CD4-positive, alpha-beta T cell (primary cell): ENCODE results near the gene AGAP1. TPM values are rescaled to one million over a fixed set of nuclear protein-coding genes. Genes with fewer than 3 reads are reported as not detected.

Experiments used
- ATAC-seq: fragments of 200-7000 bp; cut with Tn5 transposase; one replicate; pipeline ENCODE4 v1.10.0; 2022; ENCODE audit warnings: mild to moderate bottlenecking; ENCODE audit not compliant: poor library complexity
- CTCF ChIA-PET: fragments of 350-600 bp; sonication (Branson Sonifier 250); formaldehyde crosslinking; loops from one replicate; lab custom pipeline; 2021; ENCODE audit warnings: antibody characterized with exemption, inconsistent platforms; lab: Charles Lee
- POLR2A ChIA-PET: fragments of 350-600 bp; sonication (Branson Sonifier 250); formaldehyde crosslinking; loops from one replicate; lab custom pipeline; 2021; ENCODE audit warnings: antibody characterized with exemption, inconsistent platforms; lab: Charles Lee
- DNase-seq, 14 experiments: peaks; one replicate each; pipeline ENCODE4 v3.0.0-alpha.2; 2013 to 2020; ENCODE audit warnings: mixed read lengths in 2 of 14
- H3K27ac ChIP-seq, 2 donors: one replicate each; pipeline versions ENCODE4 v1.5.1 to v1.7.0; 2013; ENCODE audit warnings: low read length in 2 of 2, low read depth in 1 of 2, mild to moderate bottlenecking in 1 of 2
- H3K27me3 ChIP-seq, 2 experiments: 1 replicate in 1 of 2; 2 replicates in 1 of 2; pipeline versions ENCODE4 v1.6.1 to v1.7.0; 2013; ENCODE audit warnings: low read length in 2 of 2, control low read depth in 1 of 2, mild to moderate bottlenecking in 1 of 2, moderate library complexity in 1 of 2; ENCODE audit not compliant: insufficient read depth in 2 of 2, control insufficient read depth in 1 of 2
- H3K36me3 ChIP-seq: one replicate; pipeline ENCODE4 v1.6.1; 2013; ENCODE audit warnings: low read length, control low read depth; ENCODE audit not compliant: insufficient read depth
- H3K4me1 ChIP-seq: one replicate; pipeline ENCODE4 v1.6.1; 2013; ENCODE audit warnings: low read length, control low read depth; ENCODE audit not compliant: insufficient read depth
- H3K4me3 ChIP-seq: one replicate; pipeline ENCODE4 v1.5.1; 2013; ENCODE audit warnings: mild to moderate bottlenecking, low read length, moderate library complexity
- H3K9me3 ChIP-seq, 2 experiments: 1 replicate in 1 of 2; 2 replicates in 1 of 2; pipeline versions ENCODE4 v1.6.1 to v1.7.0; 2013; ENCODE audit warnings: low read length in 2 of 2, mild to moderate bottlenecking in 2 of 2, control low read depth in 1 of 2, moderate library complexity in 1 of 2; ENCODE audit not compliant: control insufficient read depth in 1 of 2, insufficient read depth in 1 of 2
- H3K27ac Mint-ChIP-seq: one replicate; pipeline ENCODE4 v1.8.0; 2020; ENCODE audit warnings: mixed read lengths
- H3K27me3 Mint-ChIP-seq: one replicate; pipeline ENCODE4 v1.8.0; 2021; ENCODE audit warnings: mixed read lengths
- H3K36me3 Mint-ChIP-seq: one replicate; pipeline ENCODE4 v1.8.0; 2021; ENCODE audit warnings: low read depth, mixed read lengths
- H3K4me1 Mint-ChIP-seq: one replicate; pipeline ENCODE4 v1.8.0; 2021; ENCODE audit warnings: low read depth, mixed read lengths
- H3K4me3 Mint-ChIP-seq: one replicate; pipeline ENCODE4 v1.8.0; 2020; ENCODE audit warnings: mild to moderate bottlenecking, mixed read lengths
- H3K9me3 Mint-ChIP-seq: one replicate; pipeline ENCODE4 v1.8.0; 2020; ENCODE audit warnings: mixed read lengths
- CTCF ChIP-seq: fragments of 200-600 bp; IDR thresholded peaks from one replicate; pipeline ENCODE4 v1.8.0; 2022; ENCODE audit warnings: antibody characterized with exemption, mild to moderate bottlenecking
- intact Hi-C, 2 experiments: fragments of 100-400 bp; cut with DNase I in 1 of 2; cut with micrococcal nuclease in 1 of 2; formaldehyde crosslinking; loops; one replicate each; pipeline versions ENCODE4 v1.15.1 to v1.9.0; 2023 to 2025; cut with DNase I, micrococcal nuclease
- total RNA-seq, 174 experiments: library from RNA in 2 of 174; stranded (reverse) in 2 of 174; gene quantifications; one replicate each; pipeline ENCODE4 v1.2.3 and lab custom pipeline; 2021 to 2026

AGAP1 gene
- total RNA-seq, 2 experiments from 2014 or later: 2.6 to 3.1 TPM

DNA sequence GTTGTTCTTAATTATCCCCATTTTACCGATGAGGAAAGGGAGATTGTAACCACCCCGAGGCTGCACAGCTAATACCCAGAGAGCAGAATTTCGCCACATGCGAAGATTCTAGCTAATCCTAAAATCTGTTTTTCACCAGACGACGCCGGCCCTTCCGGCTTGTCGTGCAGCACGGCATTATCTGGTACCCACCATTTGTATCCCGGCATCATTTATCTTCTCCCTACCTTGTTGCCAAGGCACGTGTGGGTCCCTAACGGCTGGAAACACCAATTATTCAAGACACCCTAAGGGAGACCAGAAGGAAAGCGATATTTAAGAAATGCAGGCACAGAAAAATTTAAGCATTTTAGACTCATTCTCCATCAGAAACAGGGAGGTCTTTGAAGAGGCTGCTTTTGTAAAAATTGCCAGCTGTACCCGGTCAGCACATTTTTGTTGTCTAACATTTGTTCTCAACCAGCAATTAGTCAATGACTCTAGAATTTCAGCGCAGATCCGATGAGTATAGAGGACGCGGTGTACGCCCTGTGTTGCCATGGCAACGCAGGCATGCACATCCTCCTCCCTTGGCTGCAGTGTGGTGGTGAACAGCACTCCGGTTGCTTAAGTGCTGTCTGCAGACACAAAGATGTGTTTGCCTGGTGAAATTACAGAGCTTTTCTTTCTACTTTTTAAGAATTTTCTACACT, 111.6 kb downstream of the AGAP1 start:
- Histone ChIP-seq H3K4me3 (no peak overlapping the region), H3K4me1 (no peaks in the 10 kb centered on the region), H3K9me3 (peaks cover 0 to 15% of the 10 kb centered on the region in 2 experiments), H3K36me3 (no peaks in the 10 kb centered on the region), H3K27me3 (no peaks in the 10 kb centered on the region), H3K27ac (no peak overlapping the region)
- DNase-seq: peak in 3 of 14 experiments; percentile 19 to 45 (median 44)
- ATAC-seq: no peak
- Mint-ChIP-seq H3K27ac (no peak overlapping the region), H3K9me3 (no peaks in the 10 kb centered on the region), H3K4me1 (no peaks in the 10 kb centered on the region), H3K4me3 (no peak overlapping the region), H3K27me3 (peaks cover 47% of the 10 kb centered on the region), H3K36me3 (no peaks in the 10 kb centered on the region)
- POLR2A ChIA-PET: no interaction called here
- intact Hi-C loops: no loop called here
- no peak for TF ChIP-seq CTCF
- CTCF ChIA-PET: no interaction called here

DNA sequence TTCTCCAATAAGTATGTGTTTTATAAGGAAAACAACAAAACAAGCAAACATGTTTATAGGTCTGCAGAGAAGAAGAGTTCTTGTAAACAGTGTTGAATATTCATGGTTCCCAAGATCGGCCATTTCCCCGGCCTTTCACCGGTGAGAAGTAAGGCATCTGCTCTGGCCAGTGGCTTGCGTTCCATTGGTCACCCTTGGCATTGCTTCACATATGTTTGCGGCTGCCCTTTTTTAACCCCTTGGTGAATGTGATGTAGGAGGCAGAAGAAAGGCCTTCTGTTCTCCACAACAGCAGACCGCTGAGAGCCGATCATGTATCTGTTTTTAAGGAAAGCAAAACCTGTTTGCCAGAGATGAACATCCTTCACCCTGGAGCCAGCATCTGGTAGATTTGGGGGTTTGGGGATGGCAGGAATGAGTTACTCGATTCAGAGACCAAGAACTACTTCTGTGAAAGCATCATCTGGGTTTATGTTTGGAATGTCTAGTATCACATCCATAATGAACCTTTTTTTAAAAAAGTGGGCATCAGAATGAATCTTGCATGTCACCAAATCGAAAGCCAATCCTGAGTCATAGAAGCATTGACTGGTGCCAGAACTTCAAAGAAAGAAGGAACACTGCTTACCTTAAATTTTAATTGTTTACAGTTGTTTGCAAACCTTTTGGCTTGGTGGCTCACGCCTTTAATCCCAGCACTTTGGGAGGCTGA, 112.3 kb downstream of the AGAP1 start:
- H3K4me3 Mint-ChIP-seq: no peak overlapping the region
- no peaks in the 10 kb centered on the region for H3K4me1 Mint-ChIP-seq
- peaks cover 44% of the 10 kb centered on the region for H3K27me3 Mint-ChIP-seq
- Histone ChIP-seq H3K27me3 (no peaks in the 10 kb centered on the region), H3K4me3 (no peak overlapping the region), H3K9me3 (peaks cover 0 to 20% of the 10 kb centered on the region in 2 experiments), H3K36me3 (no peaks in the 10 kb centered on the region), H3K4me1 (no peaks in the 10 kb centered on the region), H3K27ac (no peak overlapping the region)
- ATAC-seq (no peak), DNase-seq (no peak)
- ChIA-PET POLR2A (no interaction called here), CTCF (no interaction called here)
- H3K27ac Mint-ChIP-seq: no peak overlapping the region
- no peak for TF ChIP-seq CTCF
- no peaks in the 10 kb centered on the region for H3K36me3 Mint-ChIP-seq
- intact Hi-C loops: no loop called here
- no peaks in the 10 kb centered on the region for H3K9me3 Mint-ChIP-seq

- intact Hi-C loops: no loop called here
- DNase-seq: no peak
- no peak overlapping the region for H3K4me3 Mint-ChIP-seq
Observed at GRCh38 chr2:235607546-235608199, 113.8 kb downstream of the AGAP1 start.

More at GRCh38 chr2:235607546-235608199, 113.8 kb downstream of the AGAP1 start:
- peaks cover 39% of the 10 kb centered on the region for H3K27me3 Mint-ChIP-seq
- ChIA-PET POLR2A (no interaction called here), CTCF (no interaction called here)
- Histone ChIP-seq H3K9me3 (peaks cover 0 to 19% of the 10 kb centered on the region in 2 experiments), H3K4me1 (no peaks in the 10 kb centered on the region), H3K36me3 (no peaks in the 10 kb centered on the region), H3K4me3 (no peak overlapping the region), H3K27ac (no peak overlapping the region), H3K27me3 (no peaks in the 10 kb centered on the region)
- H3K27ac Mint-ChIP-seq: no peak overlapping the region
- no peaks in the 10 kb centered on the region for H3K9me3 Mint-ChIP-seq
- no peak for ATAC-seq
- H3K36me3 Mint-ChIP-seq: no peaks in the 10 kb centered on the region
- TF ChIP-seq CTCF: no peak
- no peaks in the 10 kb centered on the region for H3K4me1 Mint-ChIP-seq
